LNCaP clone FGC (cell line): Measurements from ENCODE around the gene HERC6.

Source experiments
- DNase-seq: peaks from one replicate; pipeline ENCODE4 v3.0.0-alpha.2; 2011; ENCODE audit warnings: low read depth
- H3K4me3 ChIP-seq: 2 replicates; pipeline ENCODE4 v1.5.1; 2011; ENCODE audit warnings: mild to moderate bottlenecking, low read depth, low read length, control low read depth
- CTCF ChIP-seq: IDR thresholded peaks from 2 replicates; pipeline ENCODE4 v1.5.1; 2012; ENCODE audit warnings: mild to moderate bottlenecking; ENCODE audit not compliant: control insufficient read depth, insufficient read depth; ENCODE audit errors: extremely low read depth

Gene HERC6

GRCh38 chr4:88396681-88397080 lies 18.0 kb downstream of the HERC6 start:
- DNase-seq: no peak
- TF ChIP-seq CTCF: no peak
- no peak overlapping the region for H3K4me3 ChIP-seq

GRCh38 chr4:88398381-88398780 lies 19.7 kb downstream of the HERC6 start:
- no peak overlapping the region for H3K4me3 ChIP-seq
- DNase-seq: no peak
- TF ChIP-seq CTCF: no peak

- no peak overlapping the region for H3K4me3 ChIP-seq
- no peak for DNase-seq
- TF ChIP-seq CTCF: no peak
Measured at GRCh38 chr4:88409206-88409605, 30.6 kb downstream of the HERC6 start.

GRCh38 chr4:88409789-88410188 lies 31.1 kb downstream of the HERC6 start:
- no peak for TF ChIP-seq CTCF
- H3K4me3 ChIP-seq: no peak overlapping the region
- no peak for DNase-seq

GRCh38 chr4:88411491-88412096 lies 32.9 kb downstream of the HERC6 start:
- DNase-seq: peak; percentile 85
- TF ChIP-seq CTCF: no peak
- H3K4me3 ChIP-seq: no peak overlapping the region

- H3K4me3 ChIP-seq: no peak overlapping the region
- no peak for TF ChIP-seq CTCF
- DNase-seq: no peak
Measured at GRCh38 chr4:88413801-88414200, 35.1 kb downstream of the HERC6 start.

GRCh38 chr4:88414755-88415154 lies 36.1 kb downstream of the HERC6 start:
- no peak for DNase-seq
- no peak overlapping the region for H3K4me3 ChIP-seq
- TF ChIP-seq CTCF: no peak
